Smooth muscle cell (in vitro differentiated cells): ENCODE measurements around the gene COASY. TPM values are rescaled to one million over a fixed set of nuclear protein-coding genes. Genes with fewer than 3 reads are reported as not detected.
"Not testable (repeated sequence)": the region's sequence is repeated elsewhere in the genome, so short reads cannot be mapped to it uniquely, and the experiment has no call there.

ENCODE experiments used
- DNase-seq: peaks from one replicate; lab custom pipeline; 2025; ENCODE audit not compliant: unreplicated experiment; lab: John Stamatoyannopoulos, UW
- H2AFZ ChIP-seq: fragments of 200-600 bp; sonication (generic); 2 replicates; pipeline ENCODE4 v1.6.0; 2016; ENCODE audit warnings: antibody characterized with exemption, low read depth, mild to moderate bottlenecking
- H3F3A ChIP-seq: fragments of 200-600 bp; sonication (generic); 2 replicates; pipeline ENCODE4 v1.6.0; 2017; ENCODE audit warnings: antibody characterized with exemption, low read depth
- H3K27ac ChIP-seq: fragments of 200-600 bp; sonication (generic); 2 replicates; pipeline ENCODE4 v1.5.1; 2016; ENCODE audit warnings: low read depth, mild to moderate bottlenecking
- H3K27me3 ChIP-seq: fragments of 200-600 bp; sonication (generic); 2 replicates; pipeline ENCODE4 v1.6.1; 2016; ENCODE audit warnings: low read depth, mild to moderate bottlenecking
- H3K36me3 ChIP-seq: fragments of 200-600 bp; sonication (generic); 2 replicates; pipeline ENCODE4 v1.5.1; 2016; ENCODE audit warnings: low read depth
- H3K4me1 ChIP-seq: fragments of 200-600 bp; sonication (generic); 2 replicates; pipeline ENCODE4 v1.5.1; 2016; ENCODE audit warnings: low read depth
- H3K4me2 ChIP-seq: fragments of 200-600 bp; sonication (generic); 2 replicates; pipeline ENCODE4 v1.6.0; 2016; ENCODE audit warnings: mild to moderate bottlenecking
- H3K4me3 ChIP-seq: fragments of 200-600 bp; sonication (generic); 2 replicates; pipeline ENCODE4 v1.5.1; 2016; ENCODE audit warnings: mild to moderate bottlenecking
- H3K79me2 ChIP-seq: fragments of 200-600 bp; sonication (generic); 2 replicates; pipeline ENCODE4 v1.6.0; 2016; ENCODE audit warnings: low read depth, mild to moderate bottlenecking
- H3K9ac ChIP-seq: fragments of 200-600 bp; sonication (generic); 2 replicates; pipeline ENCODE4 v1.6.0; 2016; ENCODE audit warnings: low read depth
- H3K9me3 ChIP-seq: fragments of 200-600 bp; sonication (generic); replicated peaks from 2 replicates; pipeline ENCODE4 v1.5.1; 2016; ENCODE audit warnings: low read depth
- H4K20me1 ChIP-seq: fragments of 200-600 bp; sonication (generic); 2 replicates; pipeline ENCODE4 v1.6.0; 2016; ENCODE audit warnings: low read depth
- CTCF ChIP-seq: fragments of 200-600 bp; sonication (generic); IDR thresholded peaks from 2 replicates; pipeline ENCODE4 v1.5.1; 2017; ENCODE audit warnings: borderline replicate concordance, mild to moderate bottlenecking, antibody characterized with exemption; ENCODE audit not compliant: insufficient read depth, poor library complexity, severe bottlenecking
- WGBS: methylation state at CpG from one replicate; pipeline ENCODE4 v1.1.7; 2016; ENCODE audit warnings: low lambda C conversion rate; 5-methylcytosine and 5-hydroxymethylcytosine counted together
- polyA plus RNA-seq: library from polyadenylated mRNA; unstranded; fragments of >200 nt; fragmentation: Nextera tagmentation; extraction: Ambion mirVana; gene quantifications from 2 replicates; pipeline ENCODE4 v1.2.1, GENCODE V29; 2016
- total RNA-seq: library from RNA; depleted of rRNA; stranded (reverse); fragments of >200 nt; gene quantifications from 2 replicates; pipeline ENCODE4 v1.2.3, GENCODE V29; 2014

COASY gene
- total and polyA plus RNA-seq, 2 experiments from 2014 or later = 23.2 to 68.2 TPM

DNA sequence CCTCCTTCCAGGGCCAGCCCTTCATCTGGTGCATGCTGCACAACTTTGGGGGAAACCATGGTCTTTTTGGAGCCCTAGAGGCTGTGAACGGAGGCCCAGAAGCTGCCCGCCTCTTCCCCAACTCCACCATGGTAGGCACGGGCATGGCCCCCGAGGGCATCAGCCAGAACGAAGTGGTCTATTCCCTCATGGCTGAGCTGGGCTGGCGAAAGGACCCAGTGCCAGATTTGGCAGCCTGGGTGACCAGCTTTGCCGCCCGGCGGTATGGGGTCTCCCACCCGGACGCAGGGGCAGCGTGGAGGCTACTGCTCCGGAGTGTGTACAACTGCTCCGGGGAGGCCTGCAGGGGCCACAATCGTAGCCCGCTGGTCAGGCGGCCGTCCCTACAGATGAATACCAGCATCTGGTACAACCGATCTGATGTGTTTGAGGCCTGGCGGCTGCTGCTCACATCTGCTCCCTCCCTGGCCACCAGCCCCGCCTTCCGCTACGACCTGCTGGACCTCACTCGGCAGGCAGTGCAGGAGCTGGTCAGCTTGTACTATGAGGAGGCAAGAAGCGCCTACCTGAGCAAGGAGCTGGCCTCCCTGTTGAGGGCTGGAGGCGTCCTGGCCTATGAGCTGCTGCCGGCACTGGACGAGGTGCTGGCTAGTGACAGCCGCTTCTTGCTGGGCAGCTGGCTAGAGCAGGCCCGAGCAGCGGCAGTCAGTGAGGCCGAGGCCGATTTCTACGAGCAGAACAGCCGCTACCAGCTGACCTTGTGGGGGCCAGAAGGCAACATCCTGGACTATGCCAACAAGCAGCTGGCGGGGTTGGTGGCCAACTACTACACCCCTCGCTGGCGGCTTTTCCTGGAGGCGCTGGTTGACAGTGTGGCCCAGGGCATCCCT lies 18.5 kb upstream of the COASY start:
- Histone ChIP-seq H3K79me2 (no peaks in the 10 kb centered on the region), H4K20me1 (no peaks in the 10 kb centered on the region), H2AFZ (no peak overlapping the region), H3K27ac (no peak overlapping the region), H3F3A (peaks cover 5% of the 10 kb centered on the region), H3K27me3 (no peaks in the 10 kb centered on the region), H3K9ac (no peak overlapping the region), H3K4me3 (no peak overlapping the region), H3K4me1 (no peaks in the 10 kb centered on the region), H3K9me3 (no peaks in the 10 kb centered on the region), H3K36me3 (no peaks in the 10 kb centered on the region), H3K4me2 (no peak overlapping the region)
- DNase-seq = no peak
- WGBS = 97% methylated on average over 39 of the region's 39 CpGs
- no peak for TF ChIP-seq CTCF

DNA sequence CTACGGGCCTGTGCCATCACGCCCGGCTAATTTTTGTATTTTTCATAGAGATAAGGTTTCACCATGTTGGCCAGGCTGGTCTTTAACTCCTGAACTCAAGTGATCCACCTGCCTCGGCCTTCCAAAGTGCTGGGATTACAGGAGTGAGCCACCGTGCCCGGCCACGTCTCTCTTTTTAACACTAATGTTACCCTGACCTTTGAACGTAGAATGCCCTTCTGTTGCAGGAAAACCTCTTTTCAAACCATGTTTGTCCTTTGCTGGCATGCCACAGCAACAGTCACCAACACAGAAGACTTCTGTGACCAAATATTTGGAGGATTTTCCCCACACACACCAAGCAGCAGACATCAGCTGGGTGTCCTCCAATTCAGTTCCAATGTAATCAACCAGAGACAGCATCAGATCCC lies 17.1 kb upstream of the COASY start:
- Histone ChIP-seq H3K36me3 (no peaks in the 10 kb centered on the region), H3K27me3 (no peaks in the 10 kb centered on the region), H3K27ac (no peak overlapping the region), H3K9ac (no peak overlapping the region), H2AFZ (no peak overlapping the region), H3K4me2 (no peak overlapping the region), H3K79me2 (no peaks in the 10 kb centered on the region), H3K9me3 (no peaks in the 10 kb centered on the region), H3K4me3 (no peak overlapping the region), H3K4me1 (peaks cover 5% of the 10 kb centered on the region), H3F3A (peaks cover 5% of the 10 kb centered on the region), H4K20me1 (no peaks in the 10 kb centered on the region)
- no peak for TF ChIP-seq CTCF
- no peak for DNase-seq
- WGBS = 86% methylated on average over 8 of the region's 8 CpGs

DNA sequence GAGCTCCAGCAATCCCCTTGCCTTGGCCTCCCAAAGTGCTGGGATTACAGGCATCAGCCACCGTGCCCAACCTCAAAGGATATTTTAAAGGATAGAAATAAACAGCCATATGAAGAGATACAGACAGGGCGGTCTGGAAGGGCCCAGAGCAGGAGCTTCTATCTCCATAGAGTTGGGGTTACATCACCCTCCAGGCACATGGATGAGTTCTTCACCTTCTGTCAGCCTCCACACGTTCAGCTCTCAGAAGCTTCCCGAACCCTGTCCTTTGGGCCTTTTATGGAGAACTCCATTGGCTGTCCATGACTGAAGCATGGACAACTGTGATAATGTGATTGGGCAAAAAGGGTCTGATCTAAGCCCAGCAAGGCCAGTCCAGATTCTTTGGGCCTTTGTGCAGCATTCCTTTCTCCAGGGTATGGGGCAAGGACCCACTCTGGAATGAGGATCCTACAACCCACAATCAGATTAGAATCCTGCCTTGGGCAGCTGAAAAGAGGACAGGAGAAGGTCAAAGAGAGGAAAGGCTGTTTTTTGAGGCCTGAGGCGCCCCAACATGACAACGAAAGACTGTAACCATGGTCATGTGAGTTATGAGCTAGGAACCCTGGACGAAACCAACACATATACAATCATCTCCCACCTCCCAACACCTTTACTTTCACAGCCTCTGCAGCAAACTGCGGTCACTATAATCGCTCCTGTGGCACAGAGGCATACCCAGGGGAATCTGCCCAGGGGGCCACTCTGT lies 16.0 kb upstream of the COASY start:
- WGBS = 81% methylated on average over 9 of the region's 9 CpGs
- not testable (repeated sequence) for H3K9me3 ChIP-seq, H3F3A ChIP-seq, H3K36me3 ChIP-seq, DNase-seq, H3K4me1 ChIP-seq, H3K27ac ChIP-seq, H3K4me3 ChIP-seq, H2AFZ ChIP-seq, H3K79me2 ChIP-seq, H4K20me1 ChIP-seq, H3K9ac ChIP-seq, H3K27me3 ChIP-seq, H3K4me2 ChIP-seq

GRCh38 chr17:42547001-42547461 lies 14.9 kb upstream of the COASY start:
- no peaks in the 10 kb centered on the region for H3K9me3 ChIP-seq
- H3K79me2 ChIP-seq = no peaks in the 10 kb centered on the region
- no peaks in the 10 kb centered on the region for H3K27me3 ChIP-seq
- peaks cover 5% of the 10 kb centered on the region for H3K4me1 ChIP-seq
- peaks cover 6% of the 10 kb centered on the region for H4K20me1 ChIP-seq
- H3K27ac ChIP-seq = no peak overlapping the region
- 93% methylated on average over 23 of the region's 23 CpGs for WGBS
- no peak overlapping the region for H3K4me3 ChIP-seq
- TF ChIP-seq CTCF = no peak
- H2AFZ ChIP-seq = no peak overlapping the region
- H3K36me3 ChIP-seq = no peaks in the 10 kb centered on the region
- H3K4me2 ChIP-seq = no peak overlapping the region
- no peak overlapping the region for H3K9ac ChIP-seq
- H3F3A ChIP-seq = peaks cover 5% of the 10 kb centered on the region
- no peak for DNase-seq
